ENCODE data around the gene SLC30A5.

DNA sequence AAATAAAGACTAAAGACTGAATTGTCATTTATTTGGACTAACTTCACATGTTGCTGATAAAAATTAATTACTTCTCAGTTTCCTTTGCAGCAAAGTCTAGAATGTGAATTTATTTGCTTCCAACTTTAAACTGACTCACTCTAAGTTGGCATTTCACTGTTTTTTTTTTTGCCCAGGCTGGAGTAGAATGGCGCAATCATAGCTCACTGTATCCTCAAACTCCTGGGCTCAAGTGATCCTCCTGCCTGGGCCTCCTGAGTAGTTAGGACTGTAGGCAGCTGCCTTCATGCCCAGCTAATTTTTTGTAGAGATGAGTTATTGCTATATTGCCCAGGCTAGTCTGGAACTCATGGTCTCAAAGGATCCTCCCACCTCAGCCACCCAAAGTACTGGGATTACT is 76.7 kb downstream of the SLC30A5 start:
- TF ChIP-seq, protein P1, sequence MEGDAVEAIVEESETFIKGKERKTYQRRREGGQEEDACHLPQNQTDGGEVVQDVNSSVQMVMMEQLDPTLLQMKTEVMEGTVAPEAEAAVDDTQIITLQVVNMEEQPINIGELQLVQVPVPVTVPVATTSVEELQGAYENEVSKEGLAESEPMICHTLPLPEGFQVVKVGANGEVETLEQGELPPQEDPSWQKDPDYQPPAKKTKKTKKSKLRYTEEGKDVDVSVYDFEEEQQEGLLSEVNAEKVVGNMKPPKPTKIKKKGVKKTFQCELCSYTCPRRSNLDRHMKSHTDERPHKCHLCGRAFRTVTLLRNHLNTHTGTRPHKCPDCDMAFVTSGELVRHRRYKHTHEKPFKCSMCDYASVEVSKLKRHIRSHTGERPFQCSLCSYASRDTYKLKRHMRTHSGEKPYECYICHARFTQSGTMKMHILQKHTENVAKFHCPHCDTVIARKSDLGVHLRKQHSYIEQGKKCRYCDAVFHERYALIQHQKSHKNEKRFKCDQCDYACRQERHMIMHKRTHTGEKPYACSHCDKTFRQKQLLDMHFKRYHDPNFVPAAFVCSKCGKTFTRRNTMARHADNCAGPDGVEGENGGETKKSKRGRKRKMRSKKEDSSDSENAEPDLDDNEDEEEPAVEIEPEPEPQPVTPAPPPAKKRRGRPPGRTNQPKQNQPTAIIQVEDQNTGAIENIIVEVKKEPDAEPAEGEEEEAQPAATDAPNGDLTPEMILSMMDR (IDR thresholded peaks at IDR 0.05): no peak
- TF ChIP-seq POLR2A (IDR thresholded peaks at IDR 0.05): no peak

All from adrenal gland (tissue), 5 donors.